NCI-H2171 treated with DMSO at 0.1 percent for 48 hours (cell line): ENCODE measurements around the gene CREB5.

Experiments used
- DNase-seq: peaks from one replicate; lab custom pipeline; 2025; lab: John Stamatoyannopoulos, UW

Gene CREB5

DNA sequence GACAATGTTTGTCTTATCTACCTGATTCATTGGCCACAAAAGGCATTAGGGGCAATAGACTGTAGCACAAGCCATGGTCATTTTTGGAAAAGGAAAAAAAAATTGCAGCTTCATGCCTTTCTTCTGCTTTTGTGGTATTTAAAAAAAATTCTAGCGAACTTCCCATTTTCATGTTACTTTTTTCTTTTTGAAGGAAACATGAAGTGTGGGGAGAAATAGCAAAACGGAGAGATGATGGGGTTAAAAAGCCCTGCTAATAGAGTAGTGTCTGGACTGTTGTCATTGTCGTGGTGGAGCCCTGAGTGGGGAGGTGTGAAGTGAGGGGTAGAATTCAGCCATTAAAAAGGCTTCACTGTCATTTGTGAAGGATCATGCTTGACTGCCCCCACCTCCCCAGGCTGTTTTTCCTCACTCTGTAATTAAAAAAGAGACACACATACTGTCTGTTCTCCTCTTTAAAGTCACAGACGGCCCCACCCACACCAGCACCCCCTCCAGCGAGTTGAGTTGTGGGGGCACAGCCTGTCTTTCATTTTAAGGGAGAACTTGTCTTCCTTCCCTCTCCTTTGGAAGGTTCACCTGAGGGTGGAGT, 272.4 kb downstream of the CREB5 start:
- DNase-seq: no peak

DNA sequence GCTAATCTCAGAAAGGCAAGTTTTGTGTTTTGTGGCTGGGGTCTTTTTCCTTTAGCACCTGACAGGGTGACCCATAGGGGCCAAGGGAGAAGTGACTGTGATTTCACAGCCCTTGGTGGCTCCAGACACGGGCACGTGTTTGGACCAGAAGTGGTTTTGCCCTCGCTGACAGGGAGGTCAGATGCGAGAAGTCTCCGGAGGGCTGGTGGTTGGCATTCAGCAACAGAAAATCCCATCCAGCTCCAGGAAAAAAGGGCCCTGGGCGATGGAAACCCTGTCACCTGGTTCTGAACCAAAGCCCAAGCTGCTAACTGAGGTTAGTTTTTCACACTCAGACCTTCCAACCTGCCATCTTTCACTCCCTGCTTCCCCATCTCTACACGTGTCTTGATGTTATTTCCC, 272.9 kb downstream of the CREB5 start:
- DNase-seq: peak; percentile 54

DNA sequence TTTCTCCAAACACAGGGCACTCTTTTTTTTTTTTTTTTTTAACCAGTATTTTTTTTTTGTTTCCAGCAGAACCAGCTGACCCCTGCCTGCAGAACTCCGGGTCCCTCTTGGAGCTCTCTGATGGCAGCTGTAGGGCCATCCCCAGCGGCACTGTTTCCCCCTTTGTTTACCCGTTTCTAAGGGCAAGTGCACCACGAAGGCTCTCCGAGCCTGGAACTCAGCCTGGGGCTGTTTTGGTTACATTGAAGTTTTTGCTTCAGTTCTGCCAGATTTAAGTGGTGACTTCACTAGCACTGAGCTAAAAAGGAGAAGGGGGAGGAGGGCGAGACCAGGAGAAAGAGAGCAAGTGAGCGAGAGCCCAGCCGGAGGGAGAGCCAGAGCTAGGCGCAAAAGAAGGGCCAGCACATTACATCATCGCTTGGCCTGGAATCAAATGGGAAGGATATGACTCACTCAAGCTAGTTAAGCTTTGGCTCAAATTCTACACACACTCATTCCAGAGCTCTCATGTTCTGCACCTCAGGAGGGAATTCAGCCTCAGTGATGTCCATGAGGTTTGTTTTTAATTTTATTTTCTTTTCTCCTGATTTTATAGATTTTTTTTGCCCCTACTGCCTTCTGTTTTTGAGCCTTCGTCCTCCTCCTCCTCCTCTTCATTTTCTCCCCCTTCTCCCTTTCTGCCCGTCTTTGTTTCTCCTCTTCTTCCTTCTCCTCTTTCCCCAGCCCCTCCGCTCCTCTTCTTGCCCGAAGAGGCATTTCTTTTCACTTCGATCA, 273.5 kb downstream of the CREB5 start:
- peak; percentile 75 for DNase-seq

DNA sequence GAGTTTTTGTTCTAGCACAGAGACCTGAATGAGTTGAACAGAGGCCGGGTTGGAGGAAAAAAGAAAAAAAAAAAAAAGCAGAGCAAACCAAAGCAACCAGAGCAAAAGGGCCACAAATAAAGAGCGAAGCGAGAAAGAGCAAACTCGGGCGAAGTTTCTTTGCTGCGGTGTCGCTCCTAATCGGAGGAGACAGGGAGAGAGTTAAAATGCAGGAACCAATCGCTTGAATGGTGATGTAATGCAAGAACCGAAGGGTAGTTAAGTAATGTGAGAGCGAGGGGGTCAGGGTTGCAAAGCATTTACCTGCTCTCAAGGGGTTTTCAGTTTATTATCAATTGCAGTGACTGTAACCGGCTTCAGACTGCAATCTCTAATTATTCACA, 274.1 kb downstream of the CREB5 start:
- peak; percentile 17 for DNase-seq

DNA sequence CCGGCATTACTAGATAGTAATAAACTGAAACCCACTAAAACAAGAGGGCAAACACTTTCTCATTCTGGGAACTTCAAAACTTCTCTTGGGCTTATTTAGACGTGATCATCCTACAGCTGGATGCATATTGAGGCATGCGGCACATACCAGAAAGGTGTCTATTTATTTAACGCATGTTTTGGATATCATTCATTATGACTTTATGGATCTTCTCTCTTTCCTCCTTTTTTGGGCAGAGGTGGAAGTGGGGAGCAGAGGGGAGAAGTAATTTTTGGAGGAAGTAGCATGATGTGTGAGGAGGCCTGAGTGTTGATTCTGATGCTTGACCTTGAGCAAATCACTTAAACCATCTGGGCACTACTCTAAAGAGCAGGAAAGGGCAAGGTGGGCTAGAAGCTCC, 275.2 kb downstream of the CREB5 start:
- DNase-seq: no peak

DNA sequence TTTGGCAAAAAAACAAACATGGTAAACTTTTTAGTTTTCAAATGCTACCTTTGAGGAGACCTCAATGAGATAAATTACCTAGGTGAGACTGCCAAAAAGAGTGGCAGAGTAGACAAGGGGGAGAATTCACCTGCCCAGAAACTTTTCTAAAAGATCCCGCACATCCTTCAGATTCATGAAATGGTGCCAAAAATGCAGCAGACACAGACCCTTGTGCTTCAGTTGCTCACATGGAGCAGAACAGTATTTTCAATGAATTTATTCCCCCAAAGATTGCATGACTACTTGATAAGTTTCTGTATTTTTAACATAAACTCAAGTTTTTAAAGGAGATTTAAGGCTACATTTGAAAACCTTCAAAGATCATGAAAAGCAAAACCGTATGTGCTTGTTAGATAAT, 275.9 kb downstream of the CREB5 start:
- no peak for DNase-seq

DNA sequence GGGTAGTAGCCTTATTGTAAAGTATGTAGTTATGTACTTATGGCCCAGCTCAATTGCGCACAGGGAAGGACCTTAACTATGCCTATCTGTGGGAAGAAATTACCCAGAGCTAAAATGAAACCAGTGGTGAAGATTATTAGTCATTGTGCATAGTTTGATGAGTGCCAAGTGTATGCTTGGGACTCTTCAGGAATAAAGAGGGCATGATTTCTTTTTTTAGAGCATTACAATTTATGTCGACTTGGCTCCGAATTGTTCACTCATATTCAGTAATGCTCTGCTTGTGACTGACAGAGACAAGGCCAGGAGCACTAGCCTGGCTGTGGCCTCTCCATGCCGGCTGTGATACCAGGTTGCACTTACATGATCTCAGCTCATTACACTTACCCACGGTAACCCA, 276.3 kb downstream of the CREB5 start:
- no peak for DNase-seq

DNA sequence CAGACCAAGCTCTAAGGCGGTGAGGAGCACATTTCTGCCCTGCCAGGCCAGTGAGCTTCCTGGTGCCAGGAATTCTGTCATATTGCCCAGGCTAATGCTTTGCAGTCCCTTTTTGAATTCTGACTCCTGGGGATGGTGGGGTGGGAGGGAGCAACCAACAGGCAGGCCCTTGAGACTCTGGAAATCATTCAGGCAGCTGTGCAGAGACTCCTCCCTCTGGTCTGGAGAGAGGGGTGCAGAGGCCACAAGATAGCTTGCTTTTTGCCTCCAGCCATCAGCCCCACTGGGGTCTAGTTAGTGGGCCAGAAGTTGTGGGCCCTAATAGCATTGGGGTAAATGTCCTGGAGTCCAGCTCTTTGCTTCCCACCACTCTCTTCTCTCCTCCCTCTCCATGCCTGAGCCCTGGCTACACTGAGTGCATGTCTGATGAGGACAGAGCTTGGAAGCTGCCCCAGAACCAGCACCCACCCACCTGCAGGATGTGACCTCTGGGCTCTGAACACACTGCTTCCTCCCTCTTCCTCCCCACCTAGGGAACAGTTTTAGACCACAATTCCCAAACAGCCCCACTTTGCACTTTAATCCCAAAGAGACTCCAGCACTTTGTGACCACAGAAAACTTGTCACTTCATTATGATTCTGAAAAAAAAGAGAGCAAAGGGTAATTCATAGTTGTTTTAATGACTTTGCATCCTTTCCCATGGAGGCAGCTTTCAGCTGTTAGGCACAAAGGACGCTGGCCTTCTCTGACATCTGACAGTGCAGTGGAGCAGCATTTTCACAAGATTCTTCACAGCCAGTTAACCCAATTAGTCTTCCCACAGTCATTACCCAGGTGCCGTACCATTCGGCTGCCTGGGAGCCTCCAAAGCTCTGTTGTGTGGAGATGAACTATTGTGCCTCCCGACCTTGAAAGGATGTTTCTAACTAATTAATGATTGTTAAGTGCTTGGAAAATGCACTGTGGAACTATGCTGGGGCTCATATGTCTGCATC, 283.3 kb downstream of the CREB5 start:
- no peak for DNase-seq

DNA sequence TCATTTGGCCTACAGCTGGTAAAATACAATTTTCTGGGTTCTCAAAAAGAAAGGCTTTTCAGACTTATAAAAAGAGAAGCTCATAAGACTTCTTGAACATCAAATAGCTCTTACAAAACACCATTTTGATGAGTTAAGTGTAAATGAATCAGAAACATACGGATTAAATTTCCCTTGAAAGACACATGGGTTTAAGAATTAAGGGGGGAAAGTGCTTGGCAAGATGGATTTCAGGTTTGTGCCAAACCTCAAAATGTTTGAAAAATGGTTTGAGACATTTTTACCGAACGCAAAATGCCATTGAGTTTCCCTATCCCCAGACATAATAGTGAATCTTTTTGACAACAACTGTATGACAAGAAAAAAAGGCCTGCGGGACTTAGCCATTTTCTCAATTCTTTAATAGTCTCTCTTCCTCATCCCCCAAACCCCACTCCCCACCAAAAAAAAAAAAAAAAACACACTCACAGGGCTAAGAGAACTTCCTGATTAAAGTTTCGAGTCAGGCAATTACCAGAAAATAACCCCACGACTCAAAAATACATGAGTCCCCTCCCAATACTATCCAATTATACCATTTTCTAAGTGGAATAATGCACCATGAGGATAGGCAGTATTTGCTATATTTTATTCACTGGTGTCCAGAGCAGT, 285.7 kb downstream of the CREB5 start:
- no peak for DNase-seq

DNA sequence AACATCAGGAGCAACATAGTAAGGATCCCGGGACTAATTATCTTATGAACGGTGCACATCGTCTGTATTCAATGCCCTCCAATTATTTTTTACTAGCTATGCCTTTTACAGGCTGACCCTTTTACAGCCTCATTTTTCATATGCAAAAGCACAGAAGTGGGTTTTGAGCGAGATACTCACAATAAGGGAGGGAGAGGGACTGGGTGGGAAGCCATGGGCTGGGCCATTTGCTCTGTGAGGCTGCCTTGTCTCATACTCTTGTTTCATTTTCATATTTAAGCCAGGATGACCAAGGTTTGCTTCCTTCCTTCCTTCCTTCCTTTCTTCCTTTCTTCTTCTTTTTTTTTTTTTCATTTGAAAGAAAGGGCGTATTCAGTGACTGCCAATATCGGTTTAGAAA, 286.5 kb downstream of the CREB5 start:
- no peak for DNase-seq

DNA sequence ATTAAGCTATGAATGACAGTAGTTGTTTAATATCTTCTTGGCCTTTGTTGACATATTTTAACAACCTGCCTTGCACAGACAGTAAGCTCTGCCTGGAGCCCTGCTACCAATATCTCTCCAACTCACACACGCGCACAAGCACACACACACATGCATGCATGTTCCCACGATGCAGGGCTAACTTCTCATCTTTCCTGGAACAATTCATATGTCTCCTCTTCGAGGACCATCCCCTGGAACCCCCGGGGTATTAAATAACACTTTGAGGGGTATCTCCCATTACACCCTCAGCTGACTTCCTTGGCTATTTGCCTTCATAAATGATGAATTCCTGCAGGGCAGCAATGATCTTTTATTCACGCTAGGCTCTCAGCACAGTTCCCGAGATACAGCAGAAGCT, 287.8 kb downstream of the CREB5 start:
- peak; percentile 64 for DNase-seq

DNA sequence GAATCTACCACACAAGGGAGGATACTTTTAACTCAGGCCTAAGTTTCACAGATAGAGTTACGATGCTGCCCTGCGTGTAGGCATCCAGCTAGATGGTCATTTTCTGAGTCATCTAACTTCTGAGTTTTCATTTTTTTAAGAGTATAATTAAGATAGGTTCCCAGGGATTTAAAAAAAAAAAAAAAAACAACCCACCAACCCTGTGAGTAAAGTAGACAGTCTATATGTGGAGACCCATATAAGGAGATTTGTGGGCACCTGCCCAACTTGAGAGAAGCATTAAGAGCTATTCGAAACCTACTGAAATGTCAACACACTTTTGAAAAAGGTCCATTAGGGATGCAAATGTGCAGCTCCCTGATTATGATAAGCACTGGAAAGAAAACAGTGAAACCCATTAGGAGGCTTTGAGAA, 288.5 kb downstream of the CREB5 start:
- DNase-seq: peak; percentile 49

DNA sequence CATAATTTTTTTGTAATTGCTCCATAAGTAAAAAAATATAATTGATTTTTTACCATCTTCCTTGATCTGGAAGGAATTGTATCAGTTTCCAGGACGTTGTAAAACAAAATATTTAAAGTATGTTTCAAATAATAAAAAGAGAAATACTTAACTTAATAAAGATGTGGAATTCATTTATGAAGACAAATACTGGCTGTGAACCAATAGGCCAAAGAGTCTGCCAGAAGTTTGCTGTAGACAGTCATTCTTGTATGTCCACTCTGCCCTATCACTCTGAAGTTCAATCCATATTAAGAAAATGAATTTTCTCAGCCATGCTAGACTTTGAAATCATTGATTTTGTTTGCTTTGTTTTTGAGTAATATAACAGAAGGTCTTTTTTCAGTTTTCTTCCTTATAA, 289.4 kb downstream of the CREB5 start:
- no peak for DNase-seq

DNA sequence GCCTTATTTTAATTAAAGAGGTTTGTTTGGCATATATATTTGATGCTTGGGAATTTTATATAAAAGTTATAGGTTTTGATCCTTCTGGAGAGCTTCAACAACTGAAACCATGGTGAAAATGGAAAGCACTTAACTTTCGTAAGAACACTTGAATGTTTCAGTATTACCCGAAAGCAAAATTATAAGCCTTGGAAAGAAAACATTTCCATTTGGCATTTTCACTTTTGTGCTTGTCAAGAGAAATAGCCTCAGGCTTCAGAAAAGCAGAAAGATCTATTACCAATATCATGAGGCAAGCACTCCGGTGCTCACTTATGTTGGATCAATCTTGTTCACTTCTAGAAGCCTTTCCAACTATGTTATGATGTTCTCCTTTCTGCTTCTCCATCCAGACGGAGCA, 289.9 kb downstream of the CREB5 start:
- no peak for DNase-seq

DNA sequence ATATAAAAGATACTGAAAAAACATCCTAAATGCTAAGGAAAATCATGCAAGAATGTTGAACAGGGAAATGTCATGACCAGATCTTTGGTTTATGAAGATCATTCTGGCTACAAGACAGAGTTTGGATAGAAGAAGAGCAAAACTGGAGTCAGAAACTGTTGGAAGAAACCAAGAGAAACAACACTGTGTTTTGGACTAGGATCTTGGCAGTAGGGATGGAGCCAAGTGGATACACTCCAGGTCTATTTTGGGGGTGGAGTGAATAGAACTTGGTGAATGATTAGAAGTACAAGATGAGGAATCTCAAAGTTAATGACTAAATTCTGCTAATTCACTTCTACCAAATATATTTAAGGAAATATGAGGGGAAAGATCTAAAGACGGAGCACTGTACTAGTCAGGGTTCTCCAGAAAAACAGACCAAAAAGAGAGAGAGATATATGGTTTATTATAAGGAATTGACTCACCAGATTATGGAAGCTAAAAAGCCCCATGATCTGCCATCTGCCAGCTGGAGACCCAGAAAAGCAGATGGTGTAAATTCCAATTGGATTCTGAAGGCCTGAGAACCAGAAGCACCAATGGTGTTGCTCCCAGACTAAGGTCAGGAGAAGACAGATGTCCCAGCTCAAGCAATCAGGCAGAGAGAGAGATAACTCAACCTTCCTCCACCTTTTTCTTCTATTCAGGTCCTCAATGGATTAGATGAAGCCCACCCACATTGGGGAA, 290.9 kb downstream of the CREB5 start:
- DNase-seq: peak; percentile 26

DNA sequence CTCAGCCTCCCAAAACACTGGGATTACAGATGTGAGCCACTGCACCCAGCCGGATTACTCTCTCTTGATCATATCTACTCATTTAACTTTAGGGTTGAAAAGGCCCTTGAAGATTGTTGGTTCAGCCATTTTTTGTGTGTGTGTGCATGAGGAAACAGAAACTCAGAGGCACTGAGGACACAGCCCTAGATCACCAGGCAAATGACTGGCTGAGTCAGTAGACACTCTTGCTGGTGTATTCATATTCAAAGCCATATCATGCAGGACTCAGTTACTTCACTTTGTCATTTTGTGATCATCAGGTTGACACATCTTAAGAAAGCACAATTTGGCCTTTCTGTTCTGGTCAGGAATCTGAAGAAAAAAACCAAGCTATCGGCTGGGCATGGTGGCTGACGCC, 292.4 kb downstream of the CREB5 start:
- no peak for DNase-seq

DNA sequence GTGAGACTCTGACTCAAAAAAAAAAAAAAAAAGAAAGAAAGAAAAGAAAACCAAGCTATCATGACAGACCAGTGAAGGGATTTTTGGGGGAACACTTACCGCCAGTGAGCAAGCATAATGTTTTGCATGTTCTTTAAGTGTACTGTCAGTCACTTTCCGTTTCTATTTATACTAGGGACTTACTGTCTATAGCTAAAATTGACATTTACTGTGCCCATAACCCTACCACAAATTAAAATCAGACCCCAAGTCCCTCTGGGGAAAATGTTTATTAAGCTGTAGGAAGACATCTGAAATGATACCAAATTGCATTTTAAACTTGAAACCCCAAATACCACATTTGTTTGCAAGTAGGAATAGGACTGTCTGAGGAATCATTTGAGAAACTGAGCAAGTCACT, 293.0 kb downstream of the CREB5 start:
- no peak for DNase-seq

DNA sequence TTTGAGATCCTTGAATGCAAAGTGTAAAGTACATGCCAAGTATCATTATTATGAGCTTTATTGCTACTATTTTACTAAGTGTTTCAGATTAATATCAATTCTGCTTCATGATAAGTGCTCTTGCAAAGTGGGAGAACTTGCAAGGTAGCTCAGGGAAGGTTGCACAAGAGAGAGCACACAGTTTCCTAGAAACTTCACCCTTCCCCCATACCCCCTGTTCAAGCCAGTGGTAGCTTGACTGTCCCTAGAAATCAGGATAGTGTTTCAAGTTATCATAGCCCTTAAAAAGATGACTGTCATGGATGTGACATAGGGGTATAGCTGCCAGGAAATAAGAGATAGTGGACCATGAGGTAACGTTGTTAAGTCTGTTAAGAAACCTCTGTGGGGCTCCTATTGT, 294.3 kb downstream of the CREB5 start:
- DNase-seq: no peak

DNA sequence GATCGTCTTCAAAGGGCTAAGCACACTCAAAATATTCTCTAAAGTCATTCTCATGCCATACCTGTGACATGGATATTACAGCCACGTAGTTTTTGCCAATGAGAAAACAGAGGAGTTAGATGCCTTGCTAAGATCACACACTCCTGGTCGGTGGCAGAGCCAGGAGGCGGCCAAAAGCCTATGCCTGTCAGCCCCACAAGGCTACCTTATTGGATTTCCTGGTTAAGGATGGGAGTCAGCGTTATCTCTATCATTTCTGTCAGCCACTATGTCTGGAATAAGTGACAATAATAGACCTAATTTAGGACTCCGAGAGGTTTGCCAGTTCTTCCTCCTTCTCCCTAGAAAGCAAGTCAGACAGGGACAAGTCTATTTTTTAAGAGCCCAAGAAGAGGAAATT, 295.0 kb downstream of the CREB5 start:
- no peak for DNase-seq

DNA sequence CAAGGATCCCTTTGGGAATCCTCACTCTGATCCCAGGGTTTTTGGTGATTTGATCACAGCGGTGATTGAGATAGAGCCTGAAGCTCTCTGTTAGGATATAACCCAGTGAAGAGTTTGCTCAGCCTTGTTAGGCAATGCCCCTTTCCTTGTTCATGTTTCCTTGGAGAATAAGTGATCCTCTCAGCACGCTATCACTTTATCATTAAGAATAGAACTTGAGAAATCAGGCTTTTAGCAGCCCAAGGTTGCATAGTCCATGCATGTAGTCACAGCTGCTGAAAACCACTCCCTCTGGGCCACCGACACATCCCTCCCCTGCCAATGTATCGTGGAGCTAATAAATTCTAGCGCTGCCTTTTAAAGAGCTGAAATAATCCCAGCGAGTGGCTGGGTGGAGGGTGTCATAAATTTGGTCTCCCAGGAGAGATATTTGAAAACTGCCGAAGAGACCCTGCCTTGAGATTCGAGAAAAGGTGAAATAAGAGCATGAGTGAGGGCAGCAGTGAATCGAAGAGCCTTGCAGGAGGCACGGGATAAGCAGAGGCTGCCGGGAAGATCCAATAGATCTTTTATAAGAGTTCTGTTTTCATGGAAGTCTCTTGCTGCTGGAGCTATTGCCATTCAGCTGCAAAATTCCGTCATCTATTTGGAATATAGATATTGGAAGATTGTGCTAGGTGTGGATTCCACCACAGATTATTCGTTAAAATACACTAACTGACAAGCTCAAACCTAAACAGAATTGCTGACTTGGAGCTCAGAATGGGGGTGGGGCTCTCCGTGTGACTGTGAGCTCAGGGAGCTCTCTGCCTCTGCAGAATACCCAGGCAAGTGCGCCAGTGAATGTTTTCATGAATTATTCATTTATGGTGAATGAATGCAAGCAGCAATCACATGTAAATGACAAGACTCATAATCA, 296.0 kb downstream of the CREB5 start:
- no peak for DNase-seq

DNA sequence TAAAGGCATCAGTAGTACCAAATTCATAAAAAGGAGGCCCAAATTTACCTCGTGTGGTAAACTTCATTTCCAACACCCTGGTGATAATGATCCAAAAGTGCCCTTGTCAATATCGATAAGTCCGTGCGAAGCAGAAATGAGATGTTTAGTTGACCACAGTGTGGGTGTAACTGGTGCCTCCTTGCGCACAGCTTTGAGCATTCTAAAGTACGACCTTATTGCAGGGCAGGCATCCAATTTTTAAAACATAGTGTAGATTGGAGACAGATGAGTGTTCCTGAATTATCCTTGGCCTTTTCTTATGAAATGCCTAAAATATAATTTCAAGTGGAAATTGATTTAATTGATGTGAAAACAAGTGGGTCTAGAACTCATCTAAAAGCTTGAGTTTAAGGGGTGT, 297.4 kb downstream of the CREB5 start:
- no peak for DNase-seq
